ENCODE data around the gene RGS9. TPM values are rescaled to one million over a fixed set of nuclear protein-coding genes. Genes with fewer than 3 reads are reported as not detected.
"Not testable (repeated sequence)": the region's sequence is repeated elsewhere in the genome, so short reads cannot be mapped to it uniquely, and the experiment has no call there.

Gene RGS9
- total RNA-seq, 1 donor = 3.0 TPM

GRCh38 chr17:65173284-65173793, 36.2 kb downstream of the RGS9 start:
- no peak for TF ChIP-seq CTCF (IDR thresholded peaks at IDR 0.05; ENCODE audit: insufficient read depth, low read length)
- peak; percentile 21 for DNase-seq (ENCODE audit: low read depth)
- H3K4me3 ChIP-seq (ENCODE audit: low read depth, low read length) = no peak overlapping the region

GRCh38 chr17:65173976-65174683, 37.0 kb downstream of the RGS9 start:
- TF ChIP-seq CTCF (IDR thresholded peaks at IDR 0.05; ENCODE audit: insufficient read depth, low read length) = no peak
- no peak for DNase-seq (ENCODE audit: low read depth)
- H3K4me3 ChIP-seq (ENCODE audit: low read depth, low read length) = no peak overlapping the region

- H3K4me3 ChIP-seq (ENCODE audit: low read depth, low read length) = no peak overlapping the region
- DNase-seq (ENCODE audit: low read depth) = no peak
- no peak for TF ChIP-seq CTCF (IDR thresholded peaks at IDR 0.05; ENCODE audit: insufficient read depth, low read length)
Observed at GRCh38 chr17:65174974-65175373, 37.8 kb downstream of the RGS9 start.

- TF ChIP-seq CTCF (IDR thresholded peaks at IDR 0.05; ENCODE audit: insufficient read depth, low read length) = no peak
- no peak for DNase-seq (ENCODE audit: low read depth)
- no peak overlapping the region for H3K4me3 ChIP-seq (ENCODE audit: low read depth, low read length)
Observed at GRCh38 chr17:65175952-65176351, 38.8 kb downstream of the RGS9 start.

- no peak overlapping the region for H3K4me3 ChIP-seq (ENCODE audit: low read depth, low read length)
- DNase-seq (ENCODE audit: low read depth) = no peak
- TF ChIP-seq CTCF (IDR thresholded peaks at IDR 0.05; ENCODE audit: insufficient read depth, low read length) = no peak
Observed at GRCh38 chr17:65176646-65177409, 39.7 kb downstream of the RGS9 start.

- peak; percentile 66 for DNase-seq (ENCODE audit: low read depth)
- no peak for TF ChIP-seq CTCF (IDR thresholded peaks at IDR 0.05; ENCODE audit: insufficient read depth, low read length)
- H3K4me3 ChIP-seq (ENCODE audit: low read depth, low read length) = no peak overlapping the region
Observed at GRCh38 chr17:65177901-65178300, 40.7 kb downstream of the RGS9 start.

- H3K4me3 ChIP-seq (ENCODE audit: low read depth, low read length); DNase-seq (ENCODE audit: low read depth): not testable (repeated sequence)
Observed at GRCh38 chr17:65180276-65180675, 43.1 kb downstream of the RGS9 start.

GRCh38 chr17:65180752-65181236, 43.6 kb downstream of the RGS9 start:
- DNase-seq (ENCODE audit: low read depth); H3K4me3 ChIP-seq (ENCODE audit: low read depth, low read length): not testable (repeated sequence)

Data from fibroblast of the aortic adventitia (primary cell).